Caco-2 (cell line): ENCODE data around the gene LRRC26. TPM values are rescaled to one million over a fixed set of nuclear protein-coding genes. Genes with fewer than 3 reads are reported as not detected.

Source experiments
- BruUV-seq: library from RNA; stranded (reverse); fragments of 400-500 nt; replicated peaks from 2 replicates; lab custom pipeline; 2021; lab: Mats Ljungman, UMichigan
- CTCF ChIA-PET: fragments of 300-600 bp; sonication (Branson Sonifier 250); formaldehyde crosslinking; loops from one replicate; lab custom pipeline; 2022; ENCODE audit warnings: antibody characterized with exemption; lab: Charles Lee
- POLR2A ChIA-PET: fragments of 300-600 bp; sonication (Branson Sonifier 250); formaldehyde crosslinking; loops from one replicate; lab custom pipeline; 2022; ENCODE audit warnings: antibody characterized with exemption; lab: Charles Lee
- DNase-seq, 2 experiments: peaks; one replicate each; pipeline versions ENCODE4 v3.0.0 to v3.0.0-alpha.2; 2020 to 2022
- H3K27me3 ChIP-seq: replicated peaks from 2 replicates; pipeline ENCODE4 v1.6.0; 2011; ENCODE audit warnings: low read length; ENCODE audit not compliant: control insufficient read depth, insufficient read depth
- H3K36me3 ChIP-seq: 2 replicates; pipeline ENCODE4 v1.5.1; 2011; ENCODE audit warnings: low read length; ENCODE audit not compliant: control insufficient read depth, insufficient read depth
- H3K4me1 ChIP-seq: fragments of 250-450 bp; sonication (Bioruptor Pico); 2 replicates; pipeline ENCODE4 v1.5.1; 2020; ENCODE audit warnings: mild to moderate bottlenecking
- H3K4me3 ChIP-seq: 2 replicates; pipeline ENCODE4 v1.5.1; 2011; ENCODE audit warnings: low read depth, mild to moderate bottlenecking, control low read depth, low read length
- H3K9me3 ChIP-seq: fragments of 250-450 bp; sonication (Bioruptor Pico); 2 replicates; pipeline ENCODE4 v1.5.1; 2020; ENCODE audit warnings: mild to moderate bottlenecking, moderate library complexity
- H3K27ac Mint-ChIP-seq: one replicate; pipeline ENCODE4 v1.8.0; 2022; ENCODE audit warnings: mixed read lengths; ENCODE audit not compliant: unreplicated experiment
- H3K27me3 Mint-ChIP-seq: one replicate; pipeline ENCODE4 v1.8.0; 2022; ENCODE audit warnings: mixed read lengths; ENCODE audit not compliant: insufficient read depth, unreplicated experiment
- H3K36me3 Mint-ChIP-seq: one replicate; pipeline ENCODE4 v1.8.0; 2022; ENCODE audit warnings: mild to moderate bottlenecking, mixed read lengths; ENCODE audit not compliant: insufficient read depth, unreplicated experiment
- H3K4me1 Mint-ChIP-seq: one replicate; pipeline ENCODE4 v1.8.0; 2022; ENCODE audit warnings: low read depth, mixed read lengths; ENCODE audit not compliant: unreplicated experiment
- H3K4me3 Mint-ChIP-seq: one replicate; pipeline ENCODE4 v1.8.0; 2022; ENCODE audit warnings: mild to moderate bottlenecking, moderate library complexity, mixed read lengths; ENCODE audit not compliant: unreplicated experiment
- H3K9me3 Mint-ChIP-seq: one replicate; pipeline ENCODE4 v1.8.0; 2022; ENCODE audit warnings: mixed read lengths; ENCODE audit not compliant: unreplicated experiment
- intact Hi-C: fragments of 100-400 bp; cut with micrococcal nuclease; formaldehyde crosslinking; loops from one replicate; pipeline ENCODE4 v1.10.0; 2022; ENCODE audit not compliant: unreplicated experiment
- total RNA-seq: library from RNA; stranded (reverse); gene quantifications from 2 replicates; pipeline ENCODE4 v1.2.3, GENCODE V29; 2022
- TF ChIP-seq, protein P1 (sequence below), 2 experiments: fragments of 200-600 bp in 1 of 2; IDR thresholded peaks; 1 replicate in 1 of 2; 2 replicates in 1 of 2; pipeline versions ENCODE4 v1.5.1 to v1.8.0; 2011 to 2022; ENCODE audit warnings: antibody characterized with exemption in 1 of 2, control low read depth in 1 of 2, inconsistent platforms in 1 of 2, low read depth in 1 of 2, low read length in 1 of 2, mild to moderate bottlenecking in 1 of 2, moderate library complexity in 1 of 2; ENCODE audit not compliant: insufficient read depth in 1 of 2, severe bottlenecking in 1 of 2, unreplicated experiment in 1 of 2

LRRC26 gene
- total RNA-seq, 1 experiment from 2014 or later, result 2.9 TPM

DNA sequence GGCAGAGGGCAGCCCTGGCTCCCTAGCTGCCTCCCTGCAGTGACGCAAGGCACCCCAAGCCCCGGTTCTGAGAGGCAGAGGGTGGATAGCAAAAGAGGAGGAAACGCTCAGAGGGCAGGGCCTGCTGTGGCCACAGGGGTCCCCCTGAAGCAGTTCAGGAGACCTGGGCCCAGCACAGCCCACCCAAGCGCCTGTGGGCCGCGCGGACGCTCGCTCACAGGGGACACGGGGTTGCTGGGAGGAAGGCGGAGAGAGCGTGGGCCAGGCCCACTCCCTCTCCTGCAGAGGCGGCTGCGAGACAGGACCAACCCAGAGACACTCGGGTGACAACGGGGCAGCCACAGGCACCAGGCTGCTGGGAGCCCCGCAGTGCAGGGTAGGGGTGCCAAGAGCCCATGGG is 9.9 kb upstream of the LRRC26 start:
- H3K4me3 ChIP-seq, result no peak overlapping the region
- no TSS peak for BruUV-seq
- intact Hi-C loops, result no loop called here
- CTCF ChIA-PET, result no interaction called here
- H3K9me3 ChIP-seq, result no peaks in the 10 kb centered on the region
- TF ChIP-seq, protein P1, sequence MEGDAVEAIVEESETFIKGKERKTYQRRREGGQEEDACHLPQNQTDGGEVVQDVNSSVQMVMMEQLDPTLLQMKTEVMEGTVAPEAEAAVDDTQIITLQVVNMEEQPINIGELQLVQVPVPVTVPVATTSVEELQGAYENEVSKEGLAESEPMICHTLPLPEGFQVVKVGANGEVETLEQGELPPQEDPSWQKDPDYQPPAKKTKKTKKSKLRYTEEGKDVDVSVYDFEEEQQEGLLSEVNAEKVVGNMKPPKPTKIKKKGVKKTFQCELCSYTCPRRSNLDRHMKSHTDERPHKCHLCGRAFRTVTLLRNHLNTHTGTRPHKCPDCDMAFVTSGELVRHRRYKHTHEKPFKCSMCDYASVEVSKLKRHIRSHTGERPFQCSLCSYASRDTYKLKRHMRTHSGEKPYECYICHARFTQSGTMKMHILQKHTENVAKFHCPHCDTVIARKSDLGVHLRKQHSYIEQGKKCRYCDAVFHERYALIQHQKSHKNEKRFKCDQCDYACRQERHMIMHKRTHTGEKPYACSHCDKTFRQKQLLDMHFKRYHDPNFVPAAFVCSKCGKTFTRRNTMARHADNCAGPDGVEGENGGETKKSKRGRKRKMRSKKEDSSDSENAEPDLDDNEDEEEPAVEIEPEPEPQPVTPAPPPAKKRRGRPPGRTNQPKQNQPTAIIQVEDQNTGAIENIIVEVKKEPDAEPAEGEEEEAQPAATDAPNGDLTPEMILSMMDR (IDR thresholded peaks at IDR 0.05; ENCODE audit: insufficient read depth in 1 of 2, low read depth in 1 of 2, low read length in 1 of 2, severe bottlenecking in 1 of 2, unreplicated experiment in 1 of 2), result no peak
- H3K27ac Mint-ChIP-seq, result no peak overlapping the region
- no peaks in the 10 kb centered on the region for H3K27me3 ChIP-seq
- H3K4me1 Mint-ChIP-seq, result no peaks in the 10 kb centered on the region
- POLR2A ChIA-PET, result no interaction called here
- peaks cover 47% of the 10 kb centered on the region for H3K36me3 Mint-ChIP-seq
- H3K36me3 ChIP-seq, result peaks cover 1% of the 10 kb centered on the region; the same call in 1 of the 2 replicates
- H3K9me3 Mint-ChIP-seq, result no peaks in the 10 kb centered on the region
- DNase-seq, result no peak
- 0 out of 2 replicates have a peak, but pooled peaks cover 3% of the 10 kb centered on the region for H3K4me1 ChIP-seq
- H3K27me3 Mint-ChIP-seq, result no peaks in the 10 kb centered on the region
- no peak overlapping the region for H3K4me3 Mint-ChIP-seq

DNA sequence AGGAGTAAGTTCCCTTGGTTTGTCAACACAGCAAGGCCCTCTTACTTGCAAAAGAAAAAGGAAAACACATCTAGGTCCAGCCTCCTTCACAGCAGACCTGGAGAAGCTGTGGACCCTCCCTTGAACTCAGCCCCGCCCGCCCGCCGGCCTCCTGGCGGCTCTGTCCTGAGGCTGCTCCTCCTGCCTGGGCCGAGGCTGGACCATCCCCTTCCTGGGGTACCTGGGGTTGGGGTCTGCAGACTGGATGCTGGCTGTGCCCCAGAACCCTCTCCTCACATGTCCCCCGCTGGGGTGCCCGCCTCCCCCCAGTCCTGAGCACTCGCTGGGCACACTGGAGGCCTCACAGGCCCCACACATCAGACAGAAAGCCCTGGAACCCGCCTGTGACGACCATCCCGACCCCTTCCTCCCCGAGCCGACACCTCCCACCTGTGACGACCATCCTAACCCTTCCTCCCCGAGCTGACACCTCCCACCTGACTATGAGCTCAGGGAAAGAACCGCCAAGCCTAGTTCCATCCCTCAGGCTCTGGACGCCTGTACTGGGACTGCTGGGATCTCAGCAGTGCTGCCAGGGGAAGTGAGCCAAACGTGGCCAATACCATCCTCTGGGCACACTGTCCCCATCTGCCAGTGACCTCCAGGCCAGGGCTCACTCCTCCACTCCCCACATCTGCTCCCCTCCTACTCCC is 9.2 kb upstream of the LRRC26 start:
- H3K4me1 Mint-ChIP-seq, result no peaks in the 10 kb centered on the region
- TF ChIP-seq, protein P1 (IDR thresholded peaks at IDR 0.05; ENCODE audit: insufficient read depth in 1 of 2, low read depth in 1 of 2, low read length in 1 of 2, severe bottlenecking in 1 of 2, unreplicated experiment in 1 of 2), result no peak
- peaks cover 47% of the 10 kb centered on the region for H3K36me3 Mint-ChIP-seq
- ChIA-PET POLR2A (no interaction called here), CTCF (interaction anchor here (0.6 kb wide), 2 partner anchors 11 to 133 kb away, joined by 3 to 4 read pairs; no protein-coding TSS in a partner anchor)
- H3K9me3 Mint-ChIP-seq, result no peaks in the 10 kb centered on the region
- Histone ChIP-seq H3K27me3 (no peaks in the 10 kb centered on the region), H3K4me1 (0 out of 2 replicates have a peak, but pooled peaks cover 3% of the 10 kb centered on the region), H3K9me3 (no peaks in the 10 kb centered on the region), H3K4me3 (no peak overlapping the region), H3K36me3 (peaks cover 1% of the 10 kb centered on the region; the same call in 1 of the 2 replicates)
- no peak overlapping the region for H3K4me3 Mint-ChIP-seq
- intact Hi-C loops, result no loop called here
- no TSS peak for BruUV-seq
- no peak overlapping the region for H3K27ac Mint-ChIP-seq
- no peak for DNase-seq
- no peaks in the 10 kb centered on the region for H3K27me3 Mint-ChIP-seq

DNA sequence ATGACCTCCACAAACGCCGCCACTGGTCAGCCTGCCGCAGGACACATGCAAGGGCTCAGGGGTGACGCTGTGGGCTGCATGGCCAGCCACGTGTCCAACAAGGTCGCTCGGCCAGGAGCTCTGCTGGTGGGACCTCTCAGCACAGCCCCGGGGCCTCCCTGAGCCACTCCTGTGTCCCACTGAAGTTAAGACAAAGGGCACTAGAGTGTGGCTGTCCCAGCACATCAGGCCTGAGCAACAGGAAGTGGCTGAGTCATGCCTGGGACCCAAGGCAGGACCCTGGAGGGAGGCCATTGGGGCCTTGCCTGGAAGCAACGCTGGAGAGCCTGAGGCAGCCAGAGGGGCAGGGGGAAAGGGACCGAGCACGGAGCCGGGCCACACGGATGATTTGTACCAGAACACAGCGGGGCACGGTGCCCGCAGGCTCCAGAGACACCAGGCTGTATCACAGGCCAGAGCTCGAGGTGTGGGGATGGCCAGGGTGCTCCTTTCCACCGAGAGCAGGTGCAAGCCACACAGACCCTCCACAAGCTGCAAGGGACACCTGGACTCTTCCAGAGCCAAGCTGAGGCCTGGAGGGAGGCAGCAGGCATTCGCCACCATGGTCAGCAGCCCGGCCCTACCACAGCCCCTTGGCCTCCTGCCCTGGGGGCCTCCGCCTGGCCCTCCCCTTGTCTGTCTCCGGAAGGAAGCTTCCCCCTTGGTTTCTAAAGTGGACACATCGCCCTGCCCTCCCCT is 8.5 kb upstream of the LRRC26 start:
- peaks cover 49% of the 10 kb centered on the region for H3K36me3 Mint-ChIP-seq
- H3K4me3 Mint-ChIP-seq, result no peak overlapping the region
- intact Hi-C loops, result no loop called here
- H3K27me3 Mint-ChIP-seq, result no peaks in the 10 kb centered on the region
- DNase-seq, result no peak
- TF ChIP-seq, protein P1 (IDR thresholded peaks at IDR 0.05; ENCODE audit: insufficient read depth in 1 of 2, low read depth in 1 of 2, low read length in 1 of 2, severe bottlenecking in 1 of 2, unreplicated experiment in 1 of 2), result no peak
- 0 out of 2 replicates have a peak, but pooled peaks cover 3% of the 10 kb centered on the region for H3K4me1 ChIP-seq
- H3K9me3 ChIP-seq, result no peaks in the 10 kb centered on the region
- no peaks in the 10 kb centered on the region for H3K9me3 Mint-ChIP-seq
- H3K27me3 ChIP-seq, result no peaks in the 10 kb centered on the region
- no peak overlapping the region for H3K27ac Mint-ChIP-seq
- no peaks in the 10 kb centered on the region for H3K4me1 Mint-ChIP-seq
- ChIA-PET CTCF (interaction anchor here (0.6 to 2.2 kb wide), 3 partner anchors 12 to 132 kb away, joined by 3 to 13 read pairs (median 4); no protein-coding TSS in a partner anchor), POLR2A (no interaction called here)
- BruUV-seq, result no TSS peak
- H3K4me3 ChIP-seq, result no peak overlapping the region
- peaks cover 1% of the 10 kb centered on the region; the same call in 1 of the 2 replicates for H3K36me3 ChIP-seq
